GM12801 (cell line): ENCODE results near the gene THBS4.

Source experiments
- TF ChIP-seq, protein P1 (sequence below): IDR thresholded peaks from one replicate; pipeline ENCODE4 v1.5.1; 2011; ENCODE audit warnings: control low read depth; ENCODE audit not compliant: insufficient read length; ENCODE audit errors: extremely low read depth

Gene THBS4

DNA sequence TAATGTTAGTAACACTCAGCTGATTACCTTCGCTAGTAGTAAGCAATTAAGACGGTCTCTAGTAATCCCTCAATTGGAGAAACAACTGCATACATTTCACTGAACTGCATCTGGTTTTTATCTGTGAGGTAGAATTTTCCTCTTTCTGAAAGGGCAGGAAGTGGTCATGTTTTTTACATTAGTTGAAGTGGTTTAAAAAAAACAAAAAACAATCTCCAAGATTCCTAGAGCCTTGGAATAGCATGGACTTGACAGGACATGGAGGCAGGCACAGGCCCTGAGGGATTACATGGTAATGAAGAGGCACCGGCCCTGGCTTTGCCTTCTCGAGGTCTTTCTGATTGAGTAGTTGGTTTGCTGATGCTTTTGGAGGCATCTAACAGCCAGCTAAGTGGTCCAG lies 25.8 kb downstream of the THBS4 start:
- TF ChIP-seq, protein P1, sequence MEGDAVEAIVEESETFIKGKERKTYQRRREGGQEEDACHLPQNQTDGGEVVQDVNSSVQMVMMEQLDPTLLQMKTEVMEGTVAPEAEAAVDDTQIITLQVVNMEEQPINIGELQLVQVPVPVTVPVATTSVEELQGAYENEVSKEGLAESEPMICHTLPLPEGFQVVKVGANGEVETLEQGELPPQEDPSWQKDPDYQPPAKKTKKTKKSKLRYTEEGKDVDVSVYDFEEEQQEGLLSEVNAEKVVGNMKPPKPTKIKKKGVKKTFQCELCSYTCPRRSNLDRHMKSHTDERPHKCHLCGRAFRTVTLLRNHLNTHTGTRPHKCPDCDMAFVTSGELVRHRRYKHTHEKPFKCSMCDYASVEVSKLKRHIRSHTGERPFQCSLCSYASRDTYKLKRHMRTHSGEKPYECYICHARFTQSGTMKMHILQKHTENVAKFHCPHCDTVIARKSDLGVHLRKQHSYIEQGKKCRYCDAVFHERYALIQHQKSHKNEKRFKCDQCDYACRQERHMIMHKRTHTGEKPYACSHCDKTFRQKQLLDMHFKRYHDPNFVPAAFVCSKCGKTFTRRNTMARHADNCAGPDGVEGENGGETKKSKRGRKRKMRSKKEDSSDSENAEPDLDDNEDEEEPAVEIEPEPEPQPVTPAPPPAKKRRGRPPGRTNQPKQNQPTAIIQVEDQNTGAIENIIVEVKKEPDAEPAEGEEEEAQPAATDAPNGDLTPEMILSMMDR: no peak

- TF ChIP-seq, protein P1: no peak
Observed at GRCh38 chr5:80061547-80061946, 26.4 kb downstream of the THBS4 start.

- TF ChIP-seq, protein P1: no peak
Observed at GRCh38 chr5:80064124-80064523, 29.0 kb downstream of the THBS4 start.

- TF ChIP-seq, protein P1: no peak
Observed at GRCh38 chr5:80067016-80067415, 31.9 kb downstream of the THBS4 start.

- TF ChIP-seq, protein P1: no peak
Observed at GRCh38 chr5:80067531-80068245, 32.5 kb downstream of the THBS4 start.

- TF ChIP-seq, protein P1: no peak
Observed at GRCh38 chr5:80068246-80068636, 33.1 kb downstream of the THBS4 start.

- TF ChIP-seq, protein P1: no peak
Observed at GRCh38 chr5:80068775-80069174, 33.6 kb downstream of the THBS4 start.
